Neural crest cell (in vitro differentiated cells): ENCODE data around the gene PAQR5. TPM values are rescaled to one million over a fixed set of nuclear protein-coding genes. Genes with fewer than 3 reads are reported as not detected.

Experiments used
- DNase-seq: peaks from one replicate; pipeline ENCODE4 v3.0.0; 2021; ENCODE audit warnings: low read depth, mixed read lengths, low spot score
- H3K27ac Mint-ChIP-seq: one replicate; pipeline ENCODE4 v1.8.0; 2021; ENCODE audit warnings: mild to moderate bottlenecking, mixed read lengths; ENCODE audit not compliant: unreplicated experiment
- H3K27me3 Mint-ChIP-seq: 2 replicates; pipeline ENCODE4 v1.8.0; 2021; ENCODE audit warnings: low read depth, mild to moderate bottlenecking, mixed read lengths
- H3K36me3 Mint-ChIP-seq: 2 replicates; pipeline ENCODE4 v1.8.0; 2021; ENCODE audit warnings: low read depth, mild to moderate bottlenecking, mixed read lengths
- H3K4me1 Mint-ChIP-seq: 2 replicates; pipeline ENCODE4 v1.8.0; 2021; ENCODE audit warnings: mixed read lengths
- H3K4me3 Mint-ChIP-seq: one replicate; pipeline ENCODE4 v1.8.0; 2021; ENCODE audit warnings: mild to moderate bottlenecking, mixed read lengths
- H3K9me3 Mint-ChIP-seq: 2 replicates; pipeline ENCODE4 v1.8.0; 2021; ENCODE audit warnings: mixed read lengths
- total RNA-seq: library from RNA; stranded (reverse); gene quantifications from 2 replicates; pipeline ENCODE4 v1.2.1, GENCODE V29; 2021
- TF ChIP-seq, protein P1 (sequence below): fragments of 200-600 bp; sonication (generic); conservative IDR thresholded peaks from 2 replicates; pipeline ENCODE4 v1.5.0; 2021; ENCODE audit warnings: antibody characterized with exemption, mild to moderate bottlenecking

The PAQR5 gene
- total RNA-seq, 1 donor from 2014 or later: 0.21 TPM

DNA sequence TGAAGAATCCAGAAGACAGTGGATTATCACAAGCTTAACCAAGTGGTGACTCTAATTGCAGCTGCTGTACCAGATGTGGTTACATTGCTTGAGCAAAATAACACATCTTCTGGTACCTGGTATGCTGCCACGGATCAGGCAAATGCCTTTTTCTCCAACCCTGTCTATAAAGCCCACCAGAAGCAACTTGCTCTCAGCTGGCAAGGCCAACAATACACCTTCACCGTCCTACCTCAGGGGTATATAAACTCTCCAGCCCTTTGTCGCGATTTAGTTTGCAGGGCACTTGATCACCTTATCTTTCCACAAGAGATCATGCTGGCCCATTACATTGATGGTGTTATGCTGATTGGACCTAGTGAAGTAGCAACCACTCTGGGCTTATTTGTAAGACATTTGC lies 52.6 kb downstream of the PAQR5 start:
- DNase-seq: no peak
- Mint-ChIP-seq H3K4me1 (no peaks in the 10 kb centered on the region), H3K36me3 (no peaks in the 10 kb centered on the region), H3K27me3 (no peaks in the 10 kb centered on the region), H3K4me3 (no peak overlapping the region), H3K27ac (no peak overlapping the region), H3K9me3 (no peaks in the 10 kb centered on the region)
- TF ChIP-seq, protein P1, sequence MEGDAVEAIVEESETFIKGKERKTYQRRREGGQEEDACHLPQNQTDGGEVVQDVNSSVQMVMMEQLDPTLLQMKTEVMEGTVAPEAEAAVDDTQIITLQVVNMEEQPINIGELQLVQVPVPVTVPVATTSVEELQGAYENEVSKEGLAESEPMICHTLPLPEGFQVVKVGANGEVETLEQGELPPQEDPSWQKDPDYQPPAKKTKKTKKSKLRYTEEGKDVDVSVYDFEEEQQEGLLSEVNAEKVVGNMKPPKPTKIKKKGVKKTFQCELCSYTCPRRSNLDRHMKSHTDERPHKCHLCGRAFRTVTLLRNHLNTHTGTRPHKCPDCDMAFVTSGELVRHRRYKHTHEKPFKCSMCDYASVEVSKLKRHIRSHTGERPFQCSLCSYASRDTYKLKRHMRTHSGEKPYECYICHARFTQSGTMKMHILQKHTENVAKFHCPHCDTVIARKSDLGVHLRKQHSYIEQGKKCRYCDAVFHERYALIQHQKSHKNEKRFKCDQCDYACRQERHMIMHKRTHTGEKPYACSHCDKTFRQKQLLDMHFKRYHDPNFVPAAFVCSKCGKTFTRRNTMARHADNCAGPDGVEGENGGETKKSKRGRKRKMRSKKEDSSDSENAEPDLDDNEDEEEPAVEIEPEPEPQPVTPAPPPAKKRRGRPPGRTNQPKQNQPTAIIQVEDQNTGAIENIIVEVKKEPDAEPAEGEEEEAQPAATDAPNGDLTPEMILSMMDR: no peak

DNA sequence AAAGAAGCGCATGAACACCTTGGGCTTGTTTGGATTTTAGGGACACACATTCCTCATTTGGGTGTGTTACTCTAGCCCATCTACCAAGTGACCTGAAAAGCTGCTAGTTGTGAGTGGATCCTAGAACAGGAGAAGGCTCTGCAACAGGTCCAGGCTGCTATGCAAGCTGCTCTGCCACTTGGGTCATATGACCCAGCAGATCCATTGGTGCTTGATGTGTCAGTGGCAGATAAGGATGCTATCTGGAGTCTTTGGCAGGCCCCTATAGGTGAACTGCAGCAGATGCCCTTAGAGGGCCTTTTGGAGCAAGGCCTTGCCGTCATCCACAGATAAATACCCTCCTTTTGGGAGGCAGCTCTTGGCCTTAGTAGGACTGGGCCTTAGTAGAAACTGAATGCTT lies 53.2 kb downstream of the PAQR5 start:
- DNase-seq: no peak
- H3K9me3 Mint-ChIP-seq: no peaks in the 10 kb centered on the region
- H3K36me3 Mint-ChIP-seq: no peaks in the 10 kb centered on the region
- H3K4me1 Mint-ChIP-seq: no peaks in the 10 kb centered on the region
- no peak overlapping the region for H3K27ac Mint-ChIP-seq
- TF ChIP-seq, protein P1: no peak
- no peaks in the 10 kb centered on the region for H3K27me3 Mint-ChIP-seq
- H3K4me3 Mint-ChIP-seq: no peak overlapping the region

DNA sequence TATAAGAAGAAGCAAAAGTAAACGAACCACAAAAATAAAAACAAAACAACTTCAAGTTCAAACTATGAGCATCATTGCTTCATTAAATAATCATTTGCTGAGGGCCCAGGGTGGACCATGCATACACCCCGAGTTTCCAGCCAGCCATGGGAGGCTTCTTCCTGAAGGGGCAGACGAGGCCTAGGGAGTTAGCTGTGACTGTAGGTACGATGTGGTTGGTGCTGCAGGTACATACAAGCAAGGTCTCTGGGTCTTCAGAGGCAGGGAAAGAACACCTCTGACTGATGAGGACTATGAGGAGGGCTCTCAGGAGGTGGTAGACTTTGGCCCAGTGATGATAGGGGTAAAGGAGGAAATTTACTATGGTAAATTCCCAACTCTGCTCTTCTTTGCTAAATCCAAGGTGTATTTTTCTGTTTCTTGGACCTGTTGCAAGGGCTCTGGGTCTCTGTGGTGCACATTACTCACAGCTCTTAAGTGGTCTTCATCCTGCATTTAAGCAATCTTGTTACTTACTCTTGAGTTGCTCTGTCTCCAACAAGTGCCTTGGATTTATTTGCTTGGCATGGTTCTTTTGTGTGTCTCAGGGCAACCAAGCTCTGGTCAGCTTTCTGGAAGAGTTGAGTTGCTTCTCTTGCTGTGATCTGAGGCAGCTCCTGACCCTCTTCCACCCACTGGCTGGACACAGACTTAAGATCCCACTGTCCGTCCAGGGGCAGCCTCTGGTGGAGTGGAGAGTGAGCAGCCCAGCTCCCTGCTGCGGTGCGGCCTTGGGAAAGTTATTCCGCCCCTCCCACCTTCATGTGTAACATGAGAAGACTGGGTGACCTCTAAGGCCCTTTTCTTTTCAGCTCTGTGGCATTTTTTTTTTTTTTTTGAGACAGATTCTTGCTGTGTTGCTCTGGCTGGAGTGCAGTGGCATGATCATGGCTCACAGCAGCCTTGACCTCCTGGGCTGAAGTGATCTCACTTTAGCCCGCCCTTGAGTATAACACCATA lies 59.4 kb downstream of the PAQR5 start:
- no peaks in the 10 kb centered on the region for H3K9me3 Mint-ChIP-seq
- peaks cover 22% of the 10 kb centered on the region for H3K4me1 Mint-ChIP-seq
- no peaks in the 10 kb centered on the region for H3K36me3 Mint-ChIP-seq
- H3K27ac Mint-ChIP-seq: peak overlapping the region; percentile 16
- DNase-seq: peak; percentile 18
- no peaks in the 10 kb centered on the region for H3K27me3 Mint-ChIP-seq
- TF ChIP-seq, protein P1: no peak
- no peak overlapping the region for H3K4me3 Mint-ChIP-seq

DNA sequence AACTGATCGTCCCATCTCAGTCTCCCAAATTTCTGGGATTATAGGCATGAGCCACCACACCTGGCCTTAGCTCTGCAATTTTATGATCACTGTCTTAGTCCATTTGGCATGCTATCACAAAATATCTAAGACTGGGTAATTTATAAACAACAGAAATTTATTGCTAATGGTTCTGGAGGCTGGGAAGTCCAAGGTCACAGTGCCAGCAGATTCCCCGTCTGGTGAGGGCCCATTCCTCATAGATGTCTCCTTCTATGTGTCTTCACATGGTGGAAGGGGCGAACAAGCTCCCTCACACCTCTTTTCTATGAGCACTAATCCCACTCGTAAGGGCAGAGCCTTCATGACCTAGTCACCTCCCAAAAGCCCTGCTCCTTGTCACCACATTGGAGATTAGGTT lies 60.1 kb downstream of the PAQR5 start:
- no peaks in the 10 kb centered on the region for H3K27me3 Mint-ChIP-seq
- peak overlapping the region; percentile 7 for H3K27ac Mint-ChIP-seq
- DNase-seq: no peak
- no peaks in the 10 kb centered on the region for H3K36me3 Mint-ChIP-seq
- H3K4me3 Mint-ChIP-seq: no peak overlapping the region
- no peaks in the 10 kb centered on the region for H3K9me3 Mint-ChIP-seq
- H3K4me1 Mint-ChIP-seq: peaks cover 23% of the 10 kb centered on the region
- TF ChIP-seq, protein P1: no peak

DNA sequence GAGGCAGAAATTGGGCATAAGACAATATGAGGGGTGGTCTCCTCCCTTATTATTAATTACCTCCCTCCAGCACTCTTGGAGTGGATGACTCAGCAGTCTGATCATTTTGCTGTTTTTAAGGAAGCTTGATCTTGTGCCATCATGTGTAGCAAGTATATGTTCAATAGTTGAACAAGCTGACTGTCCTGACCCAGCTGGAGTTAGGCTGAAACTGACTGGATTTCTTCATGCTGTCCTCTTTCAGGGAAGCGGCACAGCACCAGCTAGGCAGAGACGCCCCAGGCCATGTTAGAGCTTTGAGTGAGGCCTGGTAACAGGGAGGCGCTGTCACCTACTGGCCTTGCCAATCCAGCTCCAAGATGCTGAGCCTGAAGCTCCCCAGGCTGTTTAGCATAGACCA lies 61.0 kb downstream of the PAQR5 start:
- Mint-ChIP-seq H3K4me1 (peaks cover 23% of the 10 kb centered on the region), H3K9me3 (no peaks in the 10 kb centered on the region), H3K27ac (no peak overlapping the region), H3K36me3 (no peaks in the 10 kb centered on the region), H3K27me3 (no peaks in the 10 kb centered on the region), H3K4me3 (no peak overlapping the region)
- TF ChIP-seq, protein P1: no peak
- DNase-seq: no peak
